Heart left ventricle (tissue), 16 donors: ENCODE data around the gene ALKBH1. TPM values are rescaled to one million over a fixed set of nuclear protein-coding genes. Genes with fewer than 3 reads are reported as not detected.

Experiments used
- ATAC-seq, 4 donors: fragments of 200-7000 bp; cut with Tn5 transposase; one replicate each; pipeline ENCODE4 v1.9.1; 2020 to 2022; ENCODE audit warnings: moderate library complexity in 4 of 4, mild to moderate bottlenecking in 3 of 4, moderate number of reproducible peaks in 1 of 4
- DNase-seq, 5 donors: peaks; one replicate each; pipeline ENCODE4 v3.0.0-alpha.2; 2020
- H3K27ac ChIP-seq, 12 donors: fragments of 200-600 bp; sonication (generic) in 4 of 12; one replicate each; pipeline versions ENCODE4 v1.5.0 to v1.8.0; 2016 to 2022; ENCODE audit warnings: mild to moderate bottlenecking in 2 of 12
- H3K27me3 ChIP-seq, 9 donors: fragments of 200-600 bp; sonication (generic) in 2 of 9; one replicate each; pipeline versions ENCODE4 v1.5.1 to v1.8.0; 2016 to 2022; ENCODE audit warnings: mild to moderate bottlenecking in 3 of 9
- H3K36me3 ChIP-seq, 9 donors: fragments of 200-600 bp; sonication (generic) in 2 of 9; one replicate each; pipeline versions ENCODE4 v1.5.0 to v1.8.0; 2018 to 2022; ENCODE audit warnings: mild to moderate bottlenecking in 2 of 9
- H3K4me1 ChIP-seq, 12 donors: fragments of 200-600 bp; sonication (generic) in 4 of 12; one replicate each; pipeline versions ENCODE4 v1.5.0 to v1.8.0; 2016 to 2022; ENCODE audit warnings: mild to moderate bottlenecking in 3 of 12
- H3K4me3 ChIP-seq, 12 donors: fragments of 200-600 bp; sonication (generic) in 4 of 12; one replicate each; pipeline versions ENCODE4 v1.5.0 to v1.8.0; 2017 to 2022; ENCODE audit warnings: mild to moderate bottlenecking in 9 of 12, moderate library complexity in 4 of 12
- H3K9me3 ChIP-seq, 12 donors: fragments of 200-600 bp; sonication (generic) in 4 of 12; one replicate each; pipeline versions ENCODE4 v1.5.0 to v1.8.0; 2016 to 2022; ENCODE audit warnings: mild to moderate bottlenecking in 1 of 12
- POLR2A ChIP-seq, 2 donors: fragments of 450-650 bp; IDR thresholded peaks; one replicate each; pipeline ENCODE4 v1.6.1; 2017; ENCODE audit warnings: antibody characterized with exemption in 2 of 2, mild to moderate bottlenecking in 2 of 2, moderate library complexity in 2 of 2
- WGBS, 4 donors: extraction: QIAGEN DNeasy Blood & Tissue Kit in 2 of 4; methylation state at CpG; one replicate each; pipeline versions ENCODE4 v1.1.5 to v1.1.7; 2013 to 2018; 5-methylcytosine and 5-hydroxymethylcytosine counted together
- intact Hi-C, 10 donors: fragments of 100-400 bp; cut with DNase I; formaldehyde crosslinking; loops; one replicate each; pipeline versions ENCODE4 v1.11.1 to v1.14.2; 2022
- polyA plus RNA-seq, 2 donors: library from polyadenylated mRNA; stranded (reverse); fragments of 200-250 nt; gene quantifications; one replicate each; pipeline ENCODE4 v1.2.3, GENCODE V29; 2013
- total RNA-seq, 9 donors: library from RNA; depleted of rRNA in 2 of 9; stranded (reverse); fragments of >200 nt in 2 of 9; fragmentation: NEBNext Ultra II Directional in 3 of 9; extraction: Animal tissue kit (Norgen Biotek cat#: 25700) in 3 of 9; gene quantifications; one replicate each; pipeline versions ENCODE4 v1.1.0 to v1.2.4, GENCODE V29; 2016 to 2023
- TF ChIP-seq, protein P1 (sequence below), 12 donors: fragments of 200-600 bp; sonication (generic) in 4 of 12; IDR thresholded peaks; one replicate each; pipeline versions ENCODE4 v1.5.0 to v1.8.0; 2018 to 2022; ENCODE audit warnings: antibody characterized with exemption in 12 of 12, mild to moderate bottlenecking in 5 of 12
- donor health status: ischemic (EF 13 %, LVEDD 7.1; RV severe dilation, severe dysfunction).
- donor health status: healthy with polysubstance abuse.
- donor health status: DM: no; HTN: yes; CAD: no.
- donor health status: DM: no; HTN: no; CAD: no.
- donor health status: ischemic (EF 25% LVEDD 6.9; RV normal size, moderate dysfunction).
- donor health status: ischemic (EF 25% LVEDD 5.7; RV mildly dilated, moderate dysfunction).
- donor health status: healthy.
- donor health status: DM: yes; HTN: yes; CAD: no.
- donor health status: ischemic (EF 35%, LVEDD 5.7; RV mildly dilated, moderate dysfunction).
- donor health status: nonischemic (EF 11% LVEDD 7.7; RV severe dilation, severe dysfunction).
- donor health status: DM: yes; HTN: yes; CAD: no.
- donor health status: PGD.
- donor health status: ischemic (EF 29% LVEDD 5.4; RV normal size, mild dysfunction).
- donor health status: nonischemic (EF 23%, LVEDD 6.1; RV moderate dilation, normal function).

The ALKBH1 gene
- total and polyA plus RNA-seq, 11 donors = 6.5 to 16.5 (median 12.1) TPM

DNA sequence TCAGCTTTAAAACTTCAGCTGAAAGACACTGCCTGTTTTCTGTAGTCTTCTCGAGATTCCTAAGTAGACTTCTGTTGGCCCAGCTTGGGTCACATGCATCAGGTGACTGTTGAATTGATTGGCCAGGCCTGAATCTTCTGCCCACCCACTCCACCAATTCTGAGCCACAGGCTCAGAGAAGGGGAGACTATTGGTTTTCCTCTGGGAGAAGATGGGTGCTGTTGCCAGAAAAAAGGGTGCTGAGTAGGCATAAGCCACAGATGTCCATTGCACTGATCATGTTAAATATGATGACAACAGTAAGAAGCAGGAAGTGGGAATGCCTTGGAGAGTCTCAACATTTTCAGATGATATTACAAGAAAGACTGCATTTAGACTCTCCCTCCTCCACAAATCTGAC lies 84.6 kb downstream of the ALKBH1 start:
- peak; percentile 34 to 58 (median 44) for ATAC-seq
- H3K27ac ChIP-seq = no peak overlapping the region
- TF ChIP-seq, protein P1, sequence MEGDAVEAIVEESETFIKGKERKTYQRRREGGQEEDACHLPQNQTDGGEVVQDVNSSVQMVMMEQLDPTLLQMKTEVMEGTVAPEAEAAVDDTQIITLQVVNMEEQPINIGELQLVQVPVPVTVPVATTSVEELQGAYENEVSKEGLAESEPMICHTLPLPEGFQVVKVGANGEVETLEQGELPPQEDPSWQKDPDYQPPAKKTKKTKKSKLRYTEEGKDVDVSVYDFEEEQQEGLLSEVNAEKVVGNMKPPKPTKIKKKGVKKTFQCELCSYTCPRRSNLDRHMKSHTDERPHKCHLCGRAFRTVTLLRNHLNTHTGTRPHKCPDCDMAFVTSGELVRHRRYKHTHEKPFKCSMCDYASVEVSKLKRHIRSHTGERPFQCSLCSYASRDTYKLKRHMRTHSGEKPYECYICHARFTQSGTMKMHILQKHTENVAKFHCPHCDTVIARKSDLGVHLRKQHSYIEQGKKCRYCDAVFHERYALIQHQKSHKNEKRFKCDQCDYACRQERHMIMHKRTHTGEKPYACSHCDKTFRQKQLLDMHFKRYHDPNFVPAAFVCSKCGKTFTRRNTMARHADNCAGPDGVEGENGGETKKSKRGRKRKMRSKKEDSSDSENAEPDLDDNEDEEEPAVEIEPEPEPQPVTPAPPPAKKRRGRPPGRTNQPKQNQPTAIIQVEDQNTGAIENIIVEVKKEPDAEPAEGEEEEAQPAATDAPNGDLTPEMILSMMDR (IDR thresholded peaks at IDR 0.05) = no peak
- no peak for TF ChIP-seq POLR2A (IDR thresholded peaks at IDR 0.05)

More for the DNA sequence above, 84.6 kb downstream of the ALKBH1 start:
- intact Hi-C loops = no loop called here
- H3K4me1 ChIP-seq = peaks cover 0 to 4% (median 0%) of the 10 kb centered on the region in 12 donors
- no peaks in the 10 kb centered on the region for H3K27me3 ChIP-seq
- 75 to 82% (median 77%) methylated on average over 1 of the region's 1 CpG for WGBS, 4 donors
- no peak overlapping the region for H3K4me3 ChIP-seq
- H3K9me3 ChIP-seq = no peaks in the 10 kb centered on the region
- DNase-seq = peak in 2 of 5 donors; percentile 15 to 34
- H3K36me3 ChIP-seq = no peaks in the 10 kb centered on the region

Other genes starting within 250 kb of the ALKBH1 start
- gene AHSA1, start 249.9 kb downstream of the ALKBH1 start, total RNA-seq = 100 to 1,000 TPM; 112 to 210 (median 152) TPM
- gene AHSA1, start 249.9 kb downstream of the ALKBH1 start, polyA plus RNA-seq = 100 to 1,000 TPM; 137 to 256 TPM
- gene ISM2, start 209.2 kb downstream of the ALKBH1 start, total RNA-seq = 1 to 10 TPM in 1 of 9 donors, not detected in 8; 1.3 TPM
- gene ISM2, start 209.2 kb downstream of the ALKBH1 start, polyA plus RNA-seq = not detected
- 10 to 100 TPM in 8 of 9 donors, 1 to 10 TPM in 1; 8.2 to 25.2 (median 11.2) TPM for gene SPTLC2, start 91.4 kb downstream of the ALKBH1 start, total RNA-seq
- gene SPTLC2, start 91.4 kb downstream of the ALKBH1 start, polyA plus RNA-seq = 10 to 100 TPM in 1 of 2 donors, 1 to 10 TPM in 1; 3.8 to 12.0 TPM
- 100 to 1,000 TPM; 112 to 309 (median 169) TPM for gene SLIRP, start 80 bp upstream of the ALKBH1 start, total RNA-seq
- gene SLIRP, start 80 bp upstream of the ALKBH1 start, polyA plus RNA-seq = 100 to 1,000 TPM; 423 to 872 TPM
- 10 to 100 TPM; 29.4 to 67.3 (median 47.7) TPM for gene SNW1, start 53.1 kb upstream of the ALKBH1 start, total RNA-seq
- 10 to 100 TPM; 25.8 to 46.6 TPM for gene SNW1, start 53.1 kb upstream of the ALKBH1 start, polyA plus RNA-seq
- 10 to 100 TPM in 1 of 9 donors, 1 to 10 TPM in 8; 4.0 to 12.0 (median 6.0) TPM for gene ADCK1, start 92.1 kb upstream of the ALKBH1 start, total RNA-seq
- gene ADCK1, start 92.1 kb upstream of the ALKBH1 start, polyA plus RNA-seq = 10 to 100 TPM in 1 of 2 donors, 1 to 10 TPM in 1; 9.8 to 12.8 TPM